K562 (cell line): ENCODE measurements around the gene IGLON5. TPM values are rescaled to one million over a fixed set of nuclear protein-coding genes. Genes with fewer than 3 reads are reported as not detected.
A peak's percentile ranks its signal among the peaks of the same experiment; 100 is the strongest.

Experiments
- CBX1 ChIP-seq: sonication (generic); IDR thresholded peaks from 2 replicates; pipeline ENCODE4 v1.6.1; 2016; ENCODE audit warnings: antibody characterized with exemption, low read depth, mild to moderate bottlenecking
- DACH1 ChIP-seq: fragments of 450-650 bp; IDR thresholded peaks from 2 replicates; pipeline ENCODE4 v1.6.1; 2018; ENCODE audit not compliant: partially characterized antibody
- DPF2 ChIP-seq: fragments of 450-650 bp; IDR thresholded peaks from 2 replicates; pipeline ENCODE4 v1.6.1; 2016
- GABPA ChIP-seq: fragments of 200-800 bp; sonication (Bioruptor generic); conservative IDR thresholded peaks from 2 replicates; pipeline ENCODE4 v1.6.1; 2016; ENCODE audit warnings: low read depth, missing genetic modification characterization, missing compliant biosample characterization
- KDM5B ChIP-seq: fragments of 200-600 bp; sonication (generic); IDR thresholded peaks from 2 replicates; pipeline ENCODE4 v1.6.1; 2012; ENCODE audit warnings: low read depth, mild to moderate bottlenecking, moderate library complexity, low read length, control low read depth, inconsistent platforms; ENCODE audit not compliant: insufficient replicate concordance
- LARP7 ChIP-seq: fragments of 450-650 bp; IDR thresholded peaks from 2 replicates; pipeline ENCODE4 v1.6.1; 2016
- MCM3 ChIP-seq: fragments of 450-650 bp; IDR thresholded peaks from 2 replicates; pipeline ENCODE4 v1.6.1; 2016
- MTA1 ChIP-seq: fragments of 450-650 bp; IDR thresholded peaks from 2 replicates; pipeline ENCODE4 v1.6.1; 2017; ENCODE audit warnings: borderline replicate concordance
- MTA3 ChIP-seq: fragments of 450-650 bp; formaldehyde crosslinking; IDR thresholded peaks from 2 replicates; pipeline ENCODE4 v1.6.1; 2017; ENCODE audit warnings: mild to moderate bottlenecking, borderline replicate concordance
- NBN ChIP-seq: fragments of 450-650 bp; IDR thresholded peaks from 2 replicates; pipeline ENCODE4 v1.6.1; 2016; ENCODE audit warnings: low read depth, mild to moderate bottlenecking
- POLR2G ChIP-seq: fragments of 200-400 bp; formaldehyde crosslinking; IDR thresholded peaks from 2 replicates; pipeline ENCODE4 v1.6.1; 2017; ENCODE audit warnings: low read depth, mild to moderate bottlenecking, antibody characterized with exemption, low read length, moderate library complexity
- PPARD ChIP-seq: fragments of 250-450 bp; sonication (Bioruptor Pico); IDR thresholded peaks from 2 replicates; pipeline ENCODE4 v1.8.0; 2022; ENCODE audit warnings: inconsistent platforms, mild to moderate bottlenecking, moderate library complexity
- SMARCE1 ChIP-seq: fragments of 450-650 bp; IDR thresholded peaks from 2 replicates; pipeline ENCODE4 v1.7.1; 2016; ENCODE audit warnings: mild to moderate bottlenecking
- ZNF444 ChIP-seq: fragments of 250-450 bp; sonication (Bioruptor Pico); IDR thresholded peaks from 2 replicates; pipeline ENCODE4 v1.4.0; 2020; ENCODE audit warnings: mild to moderate bottlenecking, moderate library complexity
- ZNF780A ChIP-seq: fragments of 250-450 bp; sonication (Bioruptor Pico); IDR thresholded peaks from 2 replicates; pipeline ENCODE4 v1.5.0; 2021; ENCODE audit warnings: mild to moderate bottlenecking
- polyA plus RNA-seq, 8 experiments: library from polyadenylated mRNA; depleted of rRNA in 4 of 8; stranded (reverse) in 5 of 8; unstranded in 3 of 8; fragments of >200 nt; fragmentation: Nextera tagmentation in 2 of 8; fragmentation: Illumina TruSeq in 1 of 8; extraction: Ambion mirVana in 2 of 8; extraction: Trizol in 1 of 8; gene quantifications; 2 replicates each; pipeline versions ENCODE4 v1.2.1 to v1.2.3, GENCODE V29; 2011 to 2014; ENCODE audit warnings: inconsistent platforms in 1 of 8, missing spikeins in 1 of 8
- total RNA-seq, 7 experiments: library from RNA; depleted of rRNA in 6 of 7; stranded (reverse); fragments of >200 nt in 6 of 7; fragmentation: Illumina TruSeq in 2 of 7; extraction: Trizol in 2 of 7; gene quantifications; 2 replicates each; pipeline versions ENCODE4 v1.2.1 to v1.2.3, GENCODE V29; 2011 to 2021; ENCODE audit warnings: low replicate concordance in 1 of 7
- TF ChIP-seq, protein P1 (sequence below): fragments of 250-450 bp; sonication (Bioruptor Pico); IDR thresholded peaks from 2 replicates; pipeline ENCODE4 v1.4.0; 2020
- TF ChIP-seq, protein P2 (sequence below): fragments of 450-650 bp; IDR thresholded peaks from 2 replicates; pipeline ENCODE4 v1.6.1; 2016; ENCODE audit warnings: antibody characterized with exemption
- TF ChIP-seq, protein P3 (sequence below): sonication (generic); formaldehyde crosslinking; IDR thresholded peaks from 2 replicates; pipeline ENCODE4 v1.8.0; 2022; ENCODE audit warnings: mild to moderate bottlenecking, missing genetic modification reagents
- TF ChIP-seq, protein P4 (sequence below): fragments of 250-450 bp; sonication (Bioruptor Pico); IDR thresholded peaks from 2 replicates; pipeline ENCODE4 v1.8.0; 2021; ENCODE audit warnings: borderline replicate concordance, mild to moderate bottlenecking, moderate library complexity; ENCODE audit not compliant: poor library complexity, severe bottlenecking

IGLON5 gene
- total and polyA plus RNA-seq, 9 of the 15 experiments (the other 6 are each of a cell fraction or from before 2014, with no cell fraction given) = 0.03 to 0.22 (median 0.14) TPM; not detected in 2

DNA sequence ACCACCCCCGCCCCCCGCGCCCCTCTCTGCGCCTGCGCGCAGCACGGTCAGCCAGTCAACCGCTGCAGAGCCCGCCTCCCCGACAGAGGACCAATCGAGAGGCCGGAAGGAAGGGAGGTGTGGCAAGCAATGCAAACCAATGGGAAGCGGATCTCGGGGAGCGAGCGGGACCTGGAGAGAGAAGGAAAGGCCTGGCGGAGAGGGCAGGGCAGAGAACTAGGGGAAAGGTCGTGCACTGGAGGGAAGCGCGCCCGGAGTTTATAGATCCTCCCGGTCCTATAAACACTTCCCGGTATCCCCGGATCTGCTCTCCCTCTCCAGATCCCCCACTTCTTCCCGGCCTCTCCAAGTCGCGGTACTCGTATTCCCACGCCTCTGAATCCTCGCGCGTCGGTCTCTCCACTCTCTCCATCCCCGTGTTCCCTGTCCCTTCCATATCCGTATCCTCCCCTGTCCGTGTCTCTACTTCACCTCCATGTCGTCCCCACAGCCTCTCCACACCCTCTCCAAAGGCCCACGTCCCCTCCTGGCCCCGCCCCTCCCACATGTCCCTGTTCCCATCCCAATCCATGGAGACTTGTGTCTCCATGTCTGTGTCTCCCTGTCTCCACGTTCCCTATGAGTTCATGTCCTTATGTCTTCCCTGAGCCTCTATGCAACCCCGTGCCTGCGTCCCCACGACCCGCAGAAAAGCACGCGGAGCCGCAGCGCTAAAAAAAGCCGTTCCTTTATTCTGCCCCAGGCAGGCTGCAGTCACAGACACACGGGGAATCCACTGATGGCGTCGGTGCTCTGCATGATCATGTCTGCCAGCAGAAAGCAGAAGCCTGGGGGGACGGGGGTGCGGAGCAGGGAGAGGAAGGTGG lies 55.2 kb downstream of the IGLON5 start (continued):
- TF ChIP-seq, protein P1, sequence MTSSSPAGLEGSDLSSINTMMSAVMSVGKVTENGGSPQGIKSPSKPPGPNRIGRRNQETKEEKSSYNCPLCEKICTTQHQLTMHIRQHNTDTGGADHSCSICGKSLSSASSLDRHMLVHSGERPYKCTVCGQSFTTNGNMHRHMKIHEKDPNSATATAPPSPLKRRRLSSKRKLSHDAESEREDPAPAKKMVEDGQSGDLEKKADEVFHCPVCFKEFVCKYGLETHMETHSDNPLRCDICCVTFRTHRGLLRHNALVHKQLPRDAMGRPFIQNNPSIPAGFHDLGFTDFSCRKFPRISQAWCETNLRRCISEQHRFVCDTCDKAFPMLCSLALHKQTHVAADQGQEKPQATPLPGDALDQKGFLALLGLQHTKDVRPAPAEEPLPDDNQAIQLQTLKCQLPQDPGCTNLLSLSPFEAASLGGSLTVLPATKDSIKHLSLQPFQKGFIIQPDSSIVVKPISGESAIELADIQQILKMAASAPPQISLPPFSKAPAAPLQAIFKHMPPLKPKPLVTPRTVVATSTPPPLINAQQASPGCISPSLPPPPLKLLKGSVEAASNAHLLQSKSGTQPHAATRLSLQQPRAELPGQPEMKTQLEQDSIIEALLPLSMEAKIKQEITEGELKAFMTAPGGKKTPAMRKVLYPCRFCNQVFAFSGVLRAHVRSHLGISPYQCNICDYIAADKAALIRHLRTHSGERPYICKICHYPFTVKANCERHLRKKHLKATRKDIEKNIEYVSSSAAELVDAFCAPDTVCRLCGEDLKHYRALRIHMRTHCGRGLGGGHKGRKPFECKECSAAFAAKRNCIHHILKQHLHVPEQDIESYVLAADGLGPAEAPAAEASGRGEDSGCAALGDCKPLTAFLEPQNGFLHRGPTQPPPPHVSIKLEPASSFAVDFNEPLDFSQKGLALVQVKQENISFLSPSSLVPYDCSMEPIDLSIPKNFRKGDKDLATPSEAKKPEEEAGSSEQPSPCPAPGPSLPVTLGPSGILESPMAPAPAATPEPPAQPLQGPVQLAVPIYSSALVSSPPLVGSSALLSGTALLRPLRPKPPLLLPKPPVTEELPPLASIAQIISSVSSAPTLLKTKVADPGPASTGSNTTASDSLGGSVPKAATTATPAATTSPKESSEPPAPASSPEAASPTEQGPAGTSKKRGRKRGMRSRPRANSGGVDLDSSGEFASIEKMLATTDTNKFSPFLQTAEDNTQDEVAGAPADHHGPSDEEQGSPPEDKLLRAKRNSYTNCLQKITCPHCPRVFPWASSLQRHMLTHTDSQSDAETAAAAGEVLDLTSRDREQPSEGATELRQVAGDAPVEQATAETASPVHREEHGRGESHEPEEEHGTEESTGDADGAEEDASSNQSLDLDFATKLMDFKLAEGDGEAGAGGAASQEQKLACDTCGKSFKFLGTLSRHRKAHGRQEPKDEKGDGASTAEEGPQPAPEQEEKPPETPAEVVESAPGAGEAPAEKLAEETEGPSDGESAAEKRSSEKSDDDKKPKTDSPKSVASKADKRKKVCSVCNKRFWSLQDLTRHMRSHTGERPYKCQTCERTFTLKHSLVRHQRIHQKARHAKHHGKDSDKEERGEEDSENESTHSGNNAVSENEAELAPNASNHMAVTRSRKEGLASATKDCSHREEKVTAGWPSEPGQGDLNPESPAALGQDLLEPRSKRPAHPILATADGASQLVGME = no peak
- TF ChIP-seq CBX1 (0 out of 2 replicates have a peak, but pooled peaks have one; percentile 38), ZNF780A (CRISPR knock-in tag) (no peak), ZNF444 (CRISPR knock-in tag) (no peak), MTA3 (0 out of 2 replicates have a peak, but pooled peaks have one; percentile 38), KDM5B (peak; percentile 85), MTA1 (no peak; the same call in 1 of the 2 replicates), PPARD (no peak), SMARCE1 (no peak; the same call in none of the 2 replicates), NBN (peak; percentile 51; the same call in 1 of the 2 replicates), LARP7 (peak; percentile 96), DACH1 (no peak), DPF2 (peak; percentile 70), MCM3 (no peak), GABPA (tag) (no peak), POLR2G (peak; percentile 74)
- TF ChIP-seq, protein P2, sequence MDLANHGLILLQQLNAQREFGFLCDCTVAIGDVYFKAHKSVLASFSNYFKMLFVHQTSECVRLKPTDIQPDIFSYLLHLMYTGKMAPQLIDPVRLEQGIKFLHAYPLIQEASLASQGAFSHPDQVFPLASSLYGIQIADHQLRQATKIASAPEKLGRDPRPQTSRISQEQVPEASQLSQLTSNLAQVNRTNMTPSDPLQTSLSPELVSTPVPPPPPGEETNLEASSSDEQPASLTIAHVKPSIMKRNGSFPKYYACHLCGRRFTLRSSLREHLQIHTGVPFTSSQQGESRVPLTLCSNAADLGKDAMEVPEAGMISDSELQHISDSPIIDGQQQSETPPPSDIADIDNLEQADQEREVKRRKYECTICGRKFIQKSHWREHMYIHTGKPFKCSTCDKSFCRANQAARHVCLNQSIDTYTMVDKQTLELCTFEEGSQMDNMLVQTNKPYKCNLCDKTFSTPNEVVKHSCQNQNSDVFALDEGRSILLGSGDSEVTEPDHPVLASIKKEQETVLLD = peak; percentile 44; the same call in 1 of the 2 replicates
- TF ChIP-seq, protein P3, sequence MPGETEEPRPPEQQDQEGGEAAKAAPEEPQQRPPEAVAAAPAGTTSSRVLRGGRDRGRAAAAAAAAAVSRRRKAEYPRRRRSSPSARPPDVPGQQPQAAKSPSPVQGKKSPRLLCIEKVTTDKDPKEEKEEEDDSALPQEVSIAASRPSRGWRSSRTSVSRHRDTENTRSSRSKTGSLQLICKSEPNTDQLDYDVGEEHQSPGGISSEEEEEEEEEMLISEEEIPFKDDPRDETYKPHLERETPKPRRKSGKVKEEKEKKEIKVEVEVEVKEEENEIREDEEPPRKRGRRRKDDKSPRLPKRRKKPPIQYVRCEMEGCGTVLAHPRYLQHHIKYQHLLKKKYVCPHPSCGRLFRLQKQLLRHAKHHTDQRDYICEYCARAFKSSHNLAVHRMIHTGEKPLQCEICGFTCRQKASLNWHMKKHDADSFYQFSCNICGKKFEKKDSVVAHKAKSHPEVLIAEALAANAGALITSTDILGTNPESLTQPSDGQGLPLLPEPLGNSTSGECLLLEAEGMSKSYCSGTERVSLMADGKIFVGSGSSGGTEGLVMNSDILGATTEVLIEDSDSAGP = 0 out of 2 replicates have a peak, but pooled peaks have one; percentile 15
- TF ChIP-seq, protein P4, sequence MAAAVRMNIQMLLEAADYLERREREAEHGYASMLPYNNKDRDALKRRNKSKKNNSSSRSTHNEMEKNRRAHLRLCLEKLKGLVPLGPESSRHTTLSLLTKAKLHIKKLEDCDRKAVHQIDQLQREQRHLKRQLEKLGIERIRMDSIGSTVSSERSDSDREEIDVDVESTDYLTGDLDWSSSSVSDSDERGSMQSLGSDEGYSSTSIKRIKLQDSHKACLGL (CRISPR knock-in tag) = no peak
